HEK293 (cell line): ENCODE measurements around the gene CARNS1.

Experiments
- CTCF ChIA-PET: fragments of 350-600 bp; formaldehyde crosslinking; extraction: SDS; loops from one replicate; lab custom pipeline; 2021; ENCODE audit warnings: antibody characterized with exemption; lab: Yijun Ruan, JAX
- POLR2A ChIA-PET: fragments of 300-600 bp; formaldehyde crosslinking; extraction: SDS; loops from one replicate; lab custom pipeline; 2020; ENCODE audit warnings: antibody characterized with exemption, inconsistent platforms; lab: Yijun Ruan, JAX
- H3K27ac ChIP-seq: fragments of 200-500 bp; sonication (Bioruptor generic); 2 replicates; pipeline ENCODE4 v1.5.1; 2014; ENCODE audit warnings: low read depth, low read length, control low read depth, inconsistent platforms; ENCODE audit errors: extremely low read depth
- H3K36me3 ChIP-seq, 2 experiments: fragments of 200-500 bp in 1 of 2; sonication (Bioruptor generic) in 1 of 2; 1 replicate in 1 of 2; 2 replicates in 1 of 2; pipeline ENCODE4 v1.5.1; 2014 to 2017; ENCODE audit warnings: inconsistent platforms in 2 of 2, low read length in 2 of 2; ENCODE audit not compliant: control insufficient read depth in 2 of 2, insufficient read depth in 1 of 2
- H3K4me1 ChIP-seq: fragments of 200-500 bp; sonication (Bioruptor generic); 2 replicates; pipeline ENCODE4 v1.5.1; 2014; ENCODE audit warnings: mild to moderate bottlenecking, low read length, inconsistent platforms; ENCODE audit not compliant: control insufficient read depth, insufficient read depth
- H3K4me3 ChIP-seq: 2 replicates; pipeline ENCODE4 v1.5.1; 2011; ENCODE audit warnings: low read depth, mild to moderate bottlenecking, control low read depth, low read length, moderate library complexity
- H3K9me3 ChIP-seq: fragments of 200-500 bp; sonication (Bioruptor generic); 2 replicates; pipeline ENCODE4 v1.5.1; 2014; ENCODE audit warnings: low read depth, low read length, inconsistent platforms; ENCODE audit not compliant: control insufficient read depth, insufficient read depth
- MZF1 ChIP-seq: fragments of 450-650 bp; formaldehyde crosslinking; IDR thresholded peaks from 2 replicates; pipeline ENCODE4 v1.5.1; 2017; ENCODE audit warnings: missing biosample characterization, missing genetic modification characterization, borderline replicate concordance
- SCRT2 ChIP-seq: fragments of 450-650 bp; formaldehyde crosslinking; IDR thresholded peaks from 2 replicates; pipeline ENCODE4 v1.5.1; 2016; ENCODE audit warnings: missing biosample characterization, missing genetic modification characterization
- ZFHX2 ChIP-seq: fragments of 450-650 bp; formaldehyde crosslinking; conservative IDR thresholded peaks from 2 replicates; pipeline ENCODE4 v1.5.1; 2016; ENCODE audit warnings: missing biosample characterization, missing genetic modification characterization
- ZFP3 ChIP-seq: fragments of 450-650 bp; formaldehyde crosslinking; IDR thresholded peaks from 2 replicates; pipeline ENCODE4 v1.5.1; 2016; ENCODE audit warnings: low read depth, missing biosample characterization, missing genetic modification characterization
- ZIC2 ChIP-seq: fragments of 450-650 bp; formaldehyde crosslinking; IDR thresholded peaks from 2 replicates; pipeline ENCODE4 v1.5.1; 2016; ENCODE audit warnings: missing biosample characterization, missing genetic modification characterization
- ZNF146 ChIP-seq: fragments of 450-650 bp; formaldehyde crosslinking; IDR thresholded peaks from 2 replicates; pipeline ENCODE4 v1.5.1; 2016; ENCODE audit warnings: missing biosample characterization, missing genetic modification characterization
- ZNF521 ChIP-seq: fragments of 450-650 bp; formaldehyde crosslinking; IDR thresholded peaks from 2 replicates; pipeline ENCODE4 v1.5.1; 2017; ENCODE audit warnings: missing biosample characterization, mild to moderate bottlenecking, missing genetic modification characterization
- ZNF777 ChIP-seq: fragments of 450-650 bp; formaldehyde crosslinking; IDR thresholded peaks from 2 replicates; pipeline ENCODE4 v1.5.1; 2017; ENCODE audit warnings: missing biosample characterization, missing genetic modification characterization, borderline replicate concordance
- TF ChIP-seq, protein P1 (sequence below): fragments of 450-650 bp; formaldehyde crosslinking; IDR thresholded peaks from 2 replicates; pipeline ENCODE4 v1.5.1; 2016; ENCODE audit warnings: missing biosample characterization, missing genetic modification characterization
- TF ChIP-seq, protein P2 (sequence below): fragments of 450-650 bp; formaldehyde crosslinking; IDR thresholded peaks from 2 replicates; pipeline ENCODE4 v1.5.1; 2016; ENCODE audit warnings: missing biosample characterization, missing genetic modification characterization
- TF ChIP-seq, protein P3 (sequence below): fragments of 450-650 bp; formaldehyde crosslinking; conservative IDR thresholded peaks from 2 replicates; pipeline ENCODE4 v1.5.1; 2016; ENCODE audit warnings: low read depth, missing biosample characterization, missing genetic modification characterization

The CARNS1 gene

GRCh38 chr11:67440229-67441097 is 25.0 kb downstream of the CARNS1 start:
- ChIA-PET CTCF (interaction anchor here (0.7 kb wide), 1 partner anchor 58 kb away, joined by 3 read pairs; no protein-coding TSS in a partner anchor), POLR2A (interaction anchor here (0.6 to 1.7 kb wide), 4 partner anchors 20 to 49 kb away, joined by 3 to 7 read pairs (median 5); partner anchors contain the start of genes PPP1CA and RAD9A)
- H3K36me3 ChIP-seq, result peaks cover 0 to 56% of the 10 kb centered on the region in 2 experiments; a peak in 1 of 3 replicates

GRCh38 chr11:67441098-67441563 is 25.7 kb downstream of the CARNS1 start:
- ChIA-PET POLR2A (interaction anchor here (0.9 to 1.5 kb wide), 2 partner anchors 39 to 49 kb away, joined by 3 to 7 read pairs; partner anchors contain the start of genes PPP1CA and RAD9A), CTCF (no interaction called here)
- no peak for TF ChIP-seq ZFP3 (tag by site-specific recombination)
- 0 out of 2 replicates have a peak, but pooled peaks have one; percentile 12 for TF ChIP-seq ZIC2 (tag by site-specific recombination)
- no peak overlapping the region for H3K27ac ChIP-seq
- H3K4me3 ChIP-seq, result no peak overlapping the region
- H3K36me3 ChIP-seq, result peaks cover 0 to 49% of the 10 kb centered on the region in 2 experiments; a peak in 1 of 3 replicates
- no peaks in the 10 kb centered on the region for H3K9me3 ChIP-seq
- no peaks in the 10 kb centered on the region for H3K4me1 ChIP-seq

More at GRCh38 chr11:67440229-67441097, 25.0 kb downstream of the CARNS1 start:
- no peaks in the 10 kb centered on the region for H3K9me3 ChIP-seq
- H3K4me3 ChIP-seq, result no peak overlapping the region
- H3K27ac ChIP-seq, result no peak overlapping the region
- TF ChIP-seq ZNF777, result no peak
- peak; percentile 16; the same call in 1 of the 2 replicates for TF ChIP-seq ZFHX2 (tag by site-specific recombination)
- TF ChIP-seq MZF1, result no peak
- H3K4me1 ChIP-seq, result no peaks in the 10 kb centered on the region

DNA sequence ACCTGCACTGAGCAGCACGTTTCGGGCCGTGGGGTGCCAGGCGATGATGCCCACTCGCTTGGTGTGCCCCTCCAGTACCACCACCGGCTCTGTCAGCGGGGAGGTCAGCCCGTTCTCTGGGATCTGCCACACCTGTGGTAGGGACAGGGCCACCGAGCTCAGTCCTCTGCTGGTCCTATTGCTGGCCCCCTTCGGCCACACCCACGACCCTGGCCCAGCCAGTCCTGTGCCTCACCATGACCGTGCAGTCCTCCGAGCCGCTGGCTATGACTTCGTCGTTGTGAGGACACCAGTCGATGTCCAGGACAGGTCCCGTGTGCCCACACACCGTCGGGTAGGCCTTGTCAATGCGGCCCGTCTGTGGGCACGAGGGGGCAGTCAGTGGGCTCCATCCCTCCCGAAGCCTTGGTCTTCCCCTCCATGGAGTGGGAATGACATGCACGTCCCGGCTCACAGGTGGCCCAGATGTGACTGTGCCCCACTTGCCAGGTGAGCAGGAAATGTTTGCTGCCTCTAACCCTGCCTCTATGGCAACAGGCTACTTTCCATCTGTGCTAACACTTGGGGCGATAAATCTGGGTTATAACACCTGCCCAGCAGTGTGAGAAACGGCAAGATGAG is 26.4 kb downstream of the CARNS1 start:
- TF ChIP-seq, protein P1, sequence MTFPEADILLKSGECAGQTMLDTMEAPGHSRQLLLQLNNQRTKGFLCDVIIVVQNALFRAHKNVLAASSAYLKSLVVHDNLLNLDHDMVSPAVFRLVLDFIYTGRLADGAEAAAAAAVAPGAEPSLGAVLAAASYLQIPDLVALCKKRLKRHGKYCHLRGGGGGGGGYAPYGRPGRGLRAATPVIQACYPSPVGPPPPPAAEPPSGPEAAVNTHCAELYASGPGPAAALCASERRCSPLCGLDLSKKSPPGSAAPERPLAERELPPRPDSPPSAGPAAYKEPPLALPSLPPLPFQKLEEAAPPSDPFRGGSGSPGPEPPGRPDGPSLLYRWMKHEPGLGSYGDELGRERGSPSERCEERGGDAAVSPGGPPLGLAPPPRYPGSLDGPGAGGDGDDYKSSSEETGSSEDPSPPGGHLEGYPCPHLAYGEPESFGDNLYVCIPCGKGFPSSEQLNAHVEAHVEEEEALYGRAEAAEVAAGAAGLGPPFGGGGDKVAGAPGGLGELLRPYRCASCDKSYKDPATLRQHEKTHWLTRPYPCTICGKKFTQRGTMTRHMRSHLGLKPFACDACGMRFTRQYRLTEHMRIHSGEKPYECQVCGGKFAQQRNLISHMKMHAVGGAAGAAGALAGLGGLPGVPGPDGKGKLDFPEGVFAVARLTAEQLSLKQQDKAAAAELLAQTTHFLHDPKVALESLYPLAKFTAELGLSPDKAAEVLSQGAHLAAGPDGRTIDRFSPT (tag by site-specific recombination), result 0 out of 2 replicates have a peak, but pooled peaks have one; percentile 20
- peak; percentile 41; the same call in 1 of the 2 replicates for TF ChIP-seq SCRT2
- TF ChIP-seq, protein P2, sequence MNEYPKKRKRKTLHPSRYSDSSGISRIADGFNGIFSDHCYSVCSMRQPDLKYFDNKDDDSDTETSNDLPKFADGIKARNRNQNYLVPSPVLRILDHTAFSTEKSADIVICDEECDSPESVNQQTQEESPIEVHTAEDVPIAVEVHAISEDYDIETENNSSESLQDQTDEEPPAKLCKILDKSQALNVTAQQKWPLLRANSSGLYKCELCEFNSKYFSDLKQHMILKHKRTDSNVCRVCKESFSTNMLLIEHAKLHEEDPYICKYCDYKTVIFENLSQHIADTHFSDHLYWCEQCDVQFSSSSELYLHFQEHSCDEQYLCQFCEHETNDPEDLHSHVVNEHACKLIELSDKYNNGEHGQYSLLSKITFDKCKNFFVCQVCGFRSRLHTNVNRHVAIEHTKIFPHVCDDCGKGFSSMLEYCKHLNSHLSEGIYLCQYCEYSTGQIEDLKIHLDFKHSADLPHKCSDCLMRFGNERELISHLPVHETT (tag by site-specific recombination), result no peak
- no peak for TF ChIP-seq ZNF521
- TF ChIP-seq, protein P3, sequence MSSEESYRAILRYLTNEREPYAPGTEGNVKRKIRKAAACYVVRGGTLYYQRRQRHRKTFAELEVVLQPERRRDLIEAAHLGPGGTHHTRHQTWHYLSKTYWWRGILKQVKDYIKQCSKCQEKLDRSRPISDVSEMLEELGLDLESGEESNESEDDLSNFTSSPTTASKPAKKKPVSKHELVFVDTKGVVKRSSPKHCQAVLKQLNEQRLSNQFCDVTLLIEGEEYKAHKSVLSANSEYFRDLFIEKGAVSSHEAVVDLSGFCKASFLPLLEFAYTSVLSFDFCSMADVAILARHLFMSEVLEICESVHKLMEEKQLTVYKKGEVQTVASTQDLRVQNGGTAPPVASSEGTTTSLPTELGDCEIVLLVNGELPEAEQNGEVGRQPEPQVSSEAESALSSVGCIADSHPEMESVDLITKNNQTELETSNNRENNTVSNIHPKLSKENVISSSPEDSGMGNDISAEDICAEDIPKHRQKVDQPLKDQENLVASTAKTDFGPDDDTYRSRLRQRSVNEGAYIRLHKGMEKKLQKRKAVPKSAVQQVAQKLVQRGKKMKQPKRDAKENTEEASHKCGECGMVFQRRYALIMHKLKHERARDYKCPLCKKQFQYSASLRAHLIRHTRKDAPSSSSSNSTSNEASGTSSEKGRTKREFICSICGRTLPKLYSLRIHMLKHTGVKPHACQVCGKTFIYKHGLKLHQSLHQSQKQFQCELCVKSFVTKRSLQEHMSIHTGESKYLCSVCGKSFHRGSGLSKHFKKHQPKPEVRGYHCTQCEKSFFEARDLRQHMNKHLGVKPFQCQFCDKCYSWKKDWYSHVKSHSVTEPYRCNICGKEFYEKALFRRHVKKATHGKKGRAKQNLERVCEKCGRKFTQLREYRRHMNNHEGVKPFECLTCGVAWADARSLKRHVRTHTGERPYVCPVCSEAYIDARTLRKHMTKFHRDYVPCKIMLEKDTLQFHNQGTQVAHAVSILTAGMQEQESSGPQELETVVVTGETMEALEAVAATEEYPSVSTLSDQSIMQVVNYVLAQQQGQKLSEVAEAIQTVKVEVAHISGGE (tag by site-specific recombination), result no peak
- TF ChIP-seq ZNF146 (tag by site-specific recombination), result no peak
- TF ChIP-seq, all 188 proteins: peak for 2
- H3K4me1 ChIP-seq, result no peaks in the 10 kb centered on the region
- H3K4me3 ChIP-seq, result no peak overlapping the region
- H3K36me3 ChIP-seq, result peaks cover 0 to 49% of the 10 kb centered on the region in 2 experiments; a peak in 1 of 3 replicates
- no peaks in the 10 kb centered on the region for H3K9me3 ChIP-seq
- ChIA-PET POLR2A (interaction anchor here (0.9 to 1.5 kb wide), 2 partner anchors 40 to 50 kb away, joined by 3 to 7 read pairs; partner anchors contain the start of genes PPP1CA and RAD9A), CTCF (no interaction called here)
- H3K27ac ChIP-seq, result no peak overlapping the region
